ENCODE data around the gene IKZF2.

Gene IKZF2

DNA sequence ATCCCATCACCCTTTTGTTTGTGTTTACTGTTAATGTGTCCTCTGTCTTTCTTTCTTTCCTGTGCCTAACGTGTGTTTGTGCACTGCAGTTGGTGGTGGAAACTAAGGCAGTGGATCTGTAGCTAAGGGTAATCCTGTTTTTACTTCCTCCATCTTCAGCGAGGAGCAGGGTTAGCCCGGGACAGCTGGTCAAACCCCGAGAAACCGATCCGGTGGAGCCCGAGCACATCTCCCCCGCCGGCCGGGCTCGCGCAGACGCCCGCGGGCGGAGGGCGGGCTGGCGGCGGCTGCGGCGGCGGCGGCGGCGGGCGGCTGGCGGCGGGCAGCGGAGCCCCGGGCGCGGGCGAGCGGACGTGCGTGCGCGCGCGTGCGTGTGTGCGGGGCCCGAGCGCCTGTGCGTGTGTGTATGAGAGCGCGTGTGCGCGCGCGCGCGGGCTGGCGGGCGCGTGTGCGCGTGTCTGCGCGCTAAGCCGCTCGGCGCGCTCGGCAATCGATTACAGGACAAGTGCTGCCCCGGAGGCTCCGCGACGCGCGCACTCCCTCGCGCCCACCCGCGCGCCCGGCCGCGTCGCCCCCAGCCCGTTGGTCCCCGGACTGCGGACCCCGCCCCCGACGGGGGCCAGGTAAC, at the start of gene IKZF2:
IKZF2 (minus strand) TSS at position 176 of the 628 bp plus-strand sequence. CDS start 2,983 bp downstream, outside the sequence.
- DNase-seq (ENCODE audit: low spot score): peak; percentile 94

DNA sequence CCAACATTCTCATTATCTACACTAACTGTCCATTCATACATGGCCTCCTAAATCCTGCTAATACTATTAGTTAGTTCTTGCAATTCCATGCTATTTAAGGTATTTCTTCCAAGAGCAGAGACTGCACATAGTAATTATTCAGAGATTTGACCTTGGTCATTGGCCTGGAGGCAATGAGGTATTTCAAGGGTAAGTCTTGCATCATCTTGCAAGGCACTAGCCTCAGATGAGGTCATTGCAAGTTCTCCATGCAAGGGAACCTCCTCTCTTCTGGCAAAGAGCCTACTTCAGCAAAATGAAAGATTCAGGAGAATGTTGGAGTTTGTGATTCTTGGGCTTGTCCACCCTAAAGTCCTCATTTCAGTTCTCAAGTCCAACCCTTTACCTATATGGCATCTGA, 48.5 kb upstream of the IKZF2 start:
- DNase-seq (ENCODE audit: low spot score): no peak

DNA sequence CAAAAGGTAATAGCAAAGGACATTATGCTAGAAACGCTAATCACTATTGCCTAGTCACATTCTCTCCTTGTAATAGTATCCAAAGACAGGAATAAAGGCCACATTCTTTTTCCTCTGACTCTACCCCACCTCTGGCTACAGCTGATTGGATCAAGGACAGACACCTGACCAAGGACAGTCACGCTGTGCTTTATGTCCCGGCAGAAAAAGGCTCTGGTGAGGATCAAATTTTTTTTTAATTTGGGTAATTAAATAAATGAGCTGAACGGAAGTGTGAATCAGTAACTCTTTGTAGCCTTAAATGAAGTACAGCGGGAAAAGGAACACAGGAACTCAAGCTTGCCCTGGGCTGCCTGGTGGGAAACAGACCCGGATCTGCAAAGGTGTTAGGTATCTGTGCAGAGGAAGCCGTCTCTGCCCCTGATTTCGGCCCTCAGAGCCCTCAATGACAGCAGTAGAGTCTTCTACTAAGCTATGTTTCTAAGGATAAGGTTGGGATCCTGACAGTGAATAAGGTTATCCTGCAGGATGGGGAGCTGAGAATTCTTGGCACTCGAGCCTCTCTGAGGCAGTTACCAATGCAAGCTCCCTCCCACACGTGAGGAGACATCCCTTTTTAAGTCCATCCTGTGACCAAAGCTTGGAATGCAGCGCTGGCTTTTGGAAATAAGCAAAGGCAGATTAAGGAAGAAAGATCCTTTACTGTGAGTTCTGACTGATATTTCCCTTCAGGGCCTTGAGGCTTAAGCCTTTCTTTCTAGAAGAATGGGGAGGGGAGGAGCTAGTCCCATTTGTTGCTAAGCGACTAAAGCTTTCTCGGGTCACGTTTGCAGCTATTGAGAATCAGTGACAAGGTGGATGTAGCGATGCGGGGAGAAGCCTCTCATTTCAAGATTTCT, 37.8 kb upstream of the IKZF2 start:
- peak; percentile 4 for DNase-seq (ENCODE audit: low spot score)

DNA sequence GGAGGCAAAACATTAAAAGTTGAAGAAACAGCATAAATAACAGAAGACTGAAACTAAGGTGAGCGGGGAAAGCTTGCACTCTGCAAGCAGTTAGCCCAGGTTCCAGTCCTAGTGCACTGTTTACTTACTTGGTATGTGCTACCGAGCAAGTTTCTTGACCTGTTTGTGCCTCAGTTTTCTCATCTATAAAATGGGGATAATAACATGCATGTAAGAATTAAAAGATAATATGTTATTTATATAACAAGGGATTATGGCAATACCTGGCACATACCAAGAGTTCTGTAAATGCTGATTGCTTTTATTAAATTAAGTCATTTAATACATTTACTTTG, 37.1 kb upstream of the IKZF2 start:
- DNase-seq (ENCODE audit: low spot score): no peak

DNA sequence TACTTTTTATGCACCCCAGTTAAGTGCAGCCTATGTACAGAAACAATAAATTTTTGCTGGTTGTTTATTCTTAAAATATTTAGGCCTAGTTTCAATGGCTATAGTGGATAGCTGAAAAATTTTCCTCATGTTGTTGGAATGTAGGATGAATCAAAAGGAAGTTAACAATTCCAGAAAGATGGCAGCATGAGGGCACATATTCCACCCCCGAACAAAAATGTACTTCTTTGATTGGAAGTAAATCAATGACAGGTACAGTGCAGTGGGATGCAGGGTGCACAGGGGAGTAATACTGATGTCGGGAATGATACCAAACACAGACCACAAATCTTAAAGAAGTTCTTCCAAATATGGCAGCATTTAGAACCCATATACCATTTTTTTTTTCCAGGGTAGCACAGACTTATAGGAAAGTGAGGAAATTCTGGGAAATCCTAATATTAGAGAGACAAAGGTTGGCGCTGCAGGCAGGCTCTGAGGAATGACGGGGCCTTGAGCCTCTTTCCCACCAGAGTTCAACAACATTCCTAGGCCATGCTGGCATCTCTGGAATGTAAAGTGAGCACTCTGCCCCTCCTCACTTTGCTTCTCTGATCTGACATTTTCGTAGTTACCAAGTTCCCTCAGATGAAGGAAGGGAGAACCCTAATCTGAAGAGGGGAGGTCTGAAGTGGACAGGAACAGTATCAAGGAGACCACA, 36.6 kb upstream of the IKZF2 start:
- no peak for DNase-seq (ENCODE audit: low spot score)

DNA sequence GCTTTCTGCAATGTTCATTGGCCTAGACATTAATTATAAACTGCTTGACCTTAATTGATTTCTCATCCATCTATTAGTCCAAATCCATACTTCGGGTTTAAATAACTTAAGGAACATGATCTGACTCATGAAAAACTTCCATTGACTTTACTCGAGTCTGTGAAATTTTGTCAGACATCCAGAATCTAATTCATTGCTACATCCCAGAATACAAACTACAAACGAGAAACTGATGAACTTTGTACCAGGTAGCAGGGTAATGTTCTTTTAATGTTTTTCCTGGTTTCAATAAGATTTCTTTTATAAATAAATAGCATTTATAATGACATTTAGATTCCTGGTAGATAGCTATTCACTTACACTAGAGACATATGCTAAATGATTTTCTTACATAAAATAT, 36.0 kb upstream of the IKZF2 start:
- no peak for DNase-seq (ENCODE audit: low spot score)

GRCh38 chr2:213185147-213185822, 33.9 kb upstream of the IKZF2 start:
- DNase-seq (ENCODE audit: low spot score): no peak

DNA sequence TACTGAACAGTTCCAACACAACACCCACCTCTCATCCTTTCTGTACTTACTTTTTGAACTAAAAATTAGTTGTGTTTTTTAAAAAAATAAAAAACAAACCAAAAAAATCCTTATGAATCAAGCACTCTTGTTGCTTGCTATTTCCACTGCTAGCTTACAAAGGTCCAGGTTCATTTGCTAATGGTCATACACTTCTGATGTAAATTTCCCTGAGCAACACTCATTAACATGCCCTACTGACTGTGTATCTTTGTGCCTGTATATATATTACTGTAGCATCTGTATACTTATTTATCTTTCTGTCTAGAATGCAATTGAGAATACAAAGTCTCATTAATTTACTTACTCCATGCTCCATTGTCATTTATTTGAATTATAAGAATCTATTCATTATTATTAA, 30.3 kb upstream of the IKZF2 start:
- no peak for DNase-seq (ENCODE audit: low spot score)

- no peak for DNase-seq (ENCODE audit: low spot score)
These were observed 26.3 kb upstream of the IKZF2 start for GRCh38 chr2:213177679-213178078.

DNA sequence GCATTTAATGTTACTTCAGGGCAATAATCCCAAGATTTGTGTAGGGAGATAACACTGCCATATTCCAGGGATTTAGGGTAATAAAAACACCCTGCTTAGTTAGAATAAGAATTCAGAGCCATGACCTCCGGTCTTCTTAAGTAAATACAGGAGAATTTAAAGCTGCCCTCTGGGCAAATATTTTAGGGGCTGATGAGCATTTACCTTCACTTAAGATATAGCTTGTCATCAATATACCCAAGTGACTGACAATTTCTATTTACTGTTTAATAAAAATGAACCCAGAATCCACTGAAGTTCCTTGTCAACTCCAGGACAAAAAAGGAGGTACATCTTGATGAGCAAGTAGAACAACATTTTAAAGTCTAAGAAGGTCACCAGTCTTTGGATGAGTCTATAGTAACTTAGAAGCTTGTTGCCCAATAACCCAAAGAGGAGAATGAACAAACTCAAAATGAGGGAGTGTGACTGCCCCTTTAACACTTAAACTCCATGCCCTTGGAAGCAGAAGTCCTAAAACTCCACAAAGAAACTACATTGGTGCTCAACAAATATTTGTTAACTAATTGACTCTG, 24.3 kb upstream of the IKZF2 start:
- DNase-seq (ENCODE audit: low spot score): no peak

- DNase-seq (ENCODE audit: low spot score): no peak
These were observed 21.2 kb upstream of the IKZF2 start for GRCh38 chr2:213172641-213173040.

- no peak for DNase-seq (ENCODE audit: low spot score)
These were observed 19.7 kb upstream of the IKZF2 start for GRCh38 chr2:213171147-213171546.

GRCh38 chr2:213167271-213167930, 16.0 kb upstream of the IKZF2 start:
- no peak for DNase-seq (ENCODE audit: low spot score)

- DNase-seq (ENCODE audit: low spot score): no peak
These were observed 14.7 kb upstream of the IKZF2 start for GRCh38 chr2:213166109-213166508.

- no peak for DNase-seq (ENCODE audit: low spot score)
These were observed 12.9 kb upstream of the IKZF2 start for GRCh38 chr2:213164263-213164662.

DNA sequence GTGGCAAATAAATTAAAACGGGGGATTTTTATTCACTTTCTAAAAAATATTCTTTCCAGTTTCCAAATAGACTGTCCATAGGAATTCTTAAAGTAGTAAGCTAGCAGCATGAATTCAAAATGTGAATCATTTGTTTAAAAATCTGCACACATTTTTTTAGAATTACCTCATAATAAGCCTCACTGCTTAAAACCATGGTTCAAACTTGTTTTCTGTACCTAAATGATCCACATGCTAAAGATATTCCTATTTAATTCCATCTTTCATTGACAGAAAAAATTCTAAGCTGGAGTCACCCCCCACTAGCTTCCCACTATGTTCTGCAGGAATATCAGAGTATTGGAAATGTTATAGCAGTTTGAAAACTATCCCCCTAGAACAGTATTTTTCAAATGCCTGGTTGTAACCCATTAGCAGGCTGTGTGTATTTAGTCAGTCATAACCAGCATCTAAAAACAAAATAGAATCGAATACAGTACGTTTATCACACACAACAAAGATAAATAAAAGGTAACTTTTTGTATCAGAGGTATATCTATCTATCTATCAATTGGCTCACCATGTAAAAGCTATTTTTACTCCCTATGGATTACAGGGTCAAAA, 11.2 kb upstream of the IKZF2 start:
- no peak for DNase-seq (ENCODE audit: low spot score)

DNA sequence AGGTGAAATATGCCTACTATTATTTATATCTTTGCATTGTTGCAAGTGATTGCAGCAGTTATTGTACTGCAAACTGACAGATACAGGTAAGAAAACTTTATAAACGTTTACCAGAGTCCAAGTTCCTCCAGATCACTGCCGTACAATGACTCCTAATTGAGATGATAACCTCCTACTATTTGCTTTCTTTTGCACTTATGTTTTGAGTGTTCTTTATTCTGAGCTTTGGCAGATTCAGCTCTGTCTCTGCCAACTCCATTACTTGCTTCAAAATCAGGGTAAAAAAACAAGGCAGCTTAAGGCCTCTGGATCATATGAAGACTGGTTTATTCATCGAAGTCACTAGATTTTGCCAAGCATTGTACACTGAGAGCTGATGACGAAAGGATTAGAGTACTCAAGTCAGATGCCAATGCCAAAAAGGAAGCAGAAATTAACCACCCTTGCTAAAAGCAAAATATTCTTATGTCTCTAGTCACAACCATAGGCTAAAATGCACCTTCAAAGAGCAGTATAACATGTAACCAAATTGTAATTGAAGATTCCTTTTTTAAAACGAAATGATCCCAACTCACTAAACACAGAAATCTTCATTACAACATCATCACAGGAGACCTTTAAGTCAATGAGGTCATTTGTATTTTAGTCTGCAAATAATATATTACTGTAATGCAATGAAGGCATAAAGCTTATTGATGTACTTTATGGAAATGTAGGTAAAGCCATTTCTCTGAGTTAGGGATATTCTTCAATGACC, 10.5 kb upstream of the IKZF2 start:
- no peak for DNase-seq (ENCODE audit: low spot score)

- no peak for DNase-seq (ENCODE audit: low spot score)
These were observed 8.4 kb upstream of the IKZF2 start for GRCh38 chr2:213159768-213160167.

DNA sequence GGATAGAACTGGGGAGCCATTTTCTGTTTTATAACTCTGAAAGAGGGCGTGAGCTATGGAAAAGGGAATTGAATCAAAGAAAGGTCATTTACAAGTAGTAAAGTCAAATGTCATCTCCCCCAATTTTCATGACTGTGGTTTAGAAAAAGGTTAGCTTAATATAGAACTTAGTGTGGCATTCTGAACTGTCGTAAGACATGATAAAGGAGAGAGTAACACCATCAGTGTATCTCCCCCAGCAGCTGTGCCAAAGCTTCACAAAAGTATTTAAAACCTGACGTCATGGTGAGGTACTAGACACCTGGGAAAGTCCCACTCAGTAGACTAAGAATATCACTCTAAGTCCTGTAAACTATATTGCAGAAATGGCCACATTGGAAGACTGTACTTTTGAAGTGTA, 5.8 kb upstream of the IKZF2 start:
- DNase-seq (ENCODE audit: low spot score): no peak

- no peak for DNase-seq (ENCODE audit: low spot score)
These were observed 5.3 kb upstream of the IKZF2 start for GRCh38 chr2:213156717-213157116.

Measured in Ammon's horn (tissue), 1 donor.